GM13976 (cell line): Measurements from ENCODE around the gene SETX.
A peak's percentile ranks its signal among the peaks of the same experiment; 100 is the strongest.

Source experiments
- DNase-seq: peaks from one replicate; pipeline ENCODE4 v3.0.0; 2012; ENCODE audit warnings: low spot score
- in situ Hi-C: fragments of 300-500 bp; cut with MboI; formaldehyde crosslinking; loops from one replicate; pipeline ENCODE4 v1.12.0; 2022; ENCODE audit warnings: low sequenced_read_pairs, mixed read lengths, inconsistent platforms; ENCODE audit not compliant: unreplicated experiment
- TF ChIP-seq, protein P1 (sequence below): IDR thresholded peaks from 2 replicates; pipeline ENCODE4 v1.5.1; 2012; ENCODE audit warnings: borderline replicate concordance, mild to moderate bottlenecking; ENCODE audit not compliant: insufficient read depth; ENCODE audit errors: extremely low read depth, missing control alignments, control extremely low read depth

SETX gene

GRCh38 chr9:132354637-132355355 lies at the start of gene SETX:
TSS of gene SETX (minus strand) at chr9:132354986. CDS start at chr9:132349428, 5,558 bp downstream.
- TF ChIP-seq, protein P1, sequence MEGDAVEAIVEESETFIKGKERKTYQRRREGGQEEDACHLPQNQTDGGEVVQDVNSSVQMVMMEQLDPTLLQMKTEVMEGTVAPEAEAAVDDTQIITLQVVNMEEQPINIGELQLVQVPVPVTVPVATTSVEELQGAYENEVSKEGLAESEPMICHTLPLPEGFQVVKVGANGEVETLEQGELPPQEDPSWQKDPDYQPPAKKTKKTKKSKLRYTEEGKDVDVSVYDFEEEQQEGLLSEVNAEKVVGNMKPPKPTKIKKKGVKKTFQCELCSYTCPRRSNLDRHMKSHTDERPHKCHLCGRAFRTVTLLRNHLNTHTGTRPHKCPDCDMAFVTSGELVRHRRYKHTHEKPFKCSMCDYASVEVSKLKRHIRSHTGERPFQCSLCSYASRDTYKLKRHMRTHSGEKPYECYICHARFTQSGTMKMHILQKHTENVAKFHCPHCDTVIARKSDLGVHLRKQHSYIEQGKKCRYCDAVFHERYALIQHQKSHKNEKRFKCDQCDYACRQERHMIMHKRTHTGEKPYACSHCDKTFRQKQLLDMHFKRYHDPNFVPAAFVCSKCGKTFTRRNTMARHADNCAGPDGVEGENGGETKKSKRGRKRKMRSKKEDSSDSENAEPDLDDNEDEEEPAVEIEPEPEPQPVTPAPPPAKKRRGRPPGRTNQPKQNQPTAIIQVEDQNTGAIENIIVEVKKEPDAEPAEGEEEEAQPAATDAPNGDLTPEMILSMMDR = no peak
- DNase-seq = peak; percentile 100
- in situ Hi-C loops = no loop called here

GRCh38 chr9:132404228-132404881 lies 49.6 kb upstream of the SETX start:
- peak; percentile 71 for DNase-seq
- TF ChIP-seq, protein P1 = no peak
- in situ Hi-C loops = no loop called here

DNA sequence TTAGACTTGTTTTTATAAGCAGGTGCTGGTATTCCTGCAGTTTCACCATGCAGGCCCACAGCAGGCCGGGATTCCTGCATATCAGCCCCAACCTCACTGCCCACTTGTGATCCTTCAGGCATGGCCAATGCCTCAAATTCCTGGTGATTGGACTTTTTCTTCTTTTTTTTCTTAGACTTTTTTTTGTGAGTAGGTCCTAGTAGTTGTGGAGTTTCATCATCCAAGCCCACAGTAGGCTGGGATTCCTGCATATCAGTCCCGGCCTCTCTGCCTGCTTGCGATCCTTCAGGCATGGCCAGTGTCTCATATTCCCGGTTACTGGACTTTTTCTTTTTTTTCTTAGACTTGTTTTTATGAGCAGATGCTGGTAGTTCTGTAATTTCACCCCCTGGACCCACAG lies 47.0 kb upstream of the SETX start:
- DNase-seq = no peak
- in situ Hi-C loops = no loop called here
- TF ChIP-seq, protein P1 = no peak

GRCh38 chr9:132395560-132395959 lies 40.8 kb upstream of the SETX start:
- in situ Hi-C loops = no loop called here
- DNase-seq = no peak
- TF ChIP-seq, protein P1 = no peak

- TF ChIP-seq, protein P1 = no peak
- no peak for DNase-seq
- in situ Hi-C loops = no loop called here
Observed at GRCh38 chr9:132391449-132391848, 36.7 kb upstream of the SETX start.

DNA sequence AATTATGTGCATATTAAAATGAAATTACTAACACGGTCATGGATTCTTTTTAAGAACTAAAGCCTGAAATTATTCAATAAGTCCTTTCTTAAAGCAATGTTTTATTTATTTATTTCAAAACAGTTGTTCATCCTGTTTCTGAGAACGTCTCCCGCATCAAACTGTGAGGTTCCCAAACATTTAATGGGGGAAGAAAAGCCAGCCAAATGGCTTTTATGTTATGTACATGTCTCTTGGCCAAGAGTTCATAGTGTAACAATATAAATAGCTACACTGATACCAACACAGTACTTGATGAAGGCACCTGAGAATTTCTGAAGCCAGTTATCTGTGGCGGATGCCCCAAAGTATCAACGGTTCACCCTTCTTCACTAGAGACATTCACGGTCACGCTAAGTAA lies 36.2 kb upstream of the SETX start:
- in situ Hi-C loops = no loop called here
- TF ChIP-seq, protein P1 = no peak
- DNase-seq = no peak
